Right lobe of liver (tissue), 4 donors: ENCODE results near the gene TRMT61A.

ENCODE experiments used
- POLR2A ChIP-seq: fragments of 450-650 bp; IDR thresholded peaks from one replicate; pipeline ENCODE4 v1.6.1; 2017; ENCODE audit warnings: antibody characterized with exemption, mild to moderate bottlenecking
- TF ChIP-seq, protein P1 (sequence below), 4 donors: fragments of 200-600 bp in 3 of 4; fragments of 450-650 bp in 1 of 4; IDR thresholded peaks; one replicate each; pipeline versions ENCODE4 v1.5.1 to v1.8.0; 2016 to 2022; ENCODE audit warnings: antibody characterized with exemption in 4 of 4, mild to moderate bottlenecking in 2 of 4
- donor health status: DM: no; HTN: no; CAD: no.
- donor health status: DM: no; HTN: no; CAD: no.
- donor health status: DM: no; HTN: yes; CAD: no.

DNA sequence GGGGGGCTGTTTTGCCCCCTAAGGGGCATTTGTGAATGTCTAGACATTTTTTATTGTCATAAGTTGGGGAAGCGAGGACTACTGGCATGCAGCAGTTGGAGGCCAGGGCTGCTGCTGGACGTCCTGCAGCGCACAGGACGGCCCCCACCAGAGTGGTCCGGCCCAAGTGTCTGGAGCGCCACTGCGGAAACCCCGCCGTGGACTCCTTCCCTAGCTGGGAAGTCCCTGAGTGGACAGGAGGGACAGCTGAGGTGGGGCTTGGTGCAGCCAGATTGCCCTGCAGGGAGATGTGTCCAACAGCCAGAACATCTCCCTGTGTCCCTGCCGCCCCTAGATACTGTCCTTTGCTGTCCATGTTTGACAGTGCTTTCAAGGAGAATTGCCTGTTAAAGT, 11.8 kb upstream of the TRMT61A start:
- TF ChIP-seq, protein P1, sequence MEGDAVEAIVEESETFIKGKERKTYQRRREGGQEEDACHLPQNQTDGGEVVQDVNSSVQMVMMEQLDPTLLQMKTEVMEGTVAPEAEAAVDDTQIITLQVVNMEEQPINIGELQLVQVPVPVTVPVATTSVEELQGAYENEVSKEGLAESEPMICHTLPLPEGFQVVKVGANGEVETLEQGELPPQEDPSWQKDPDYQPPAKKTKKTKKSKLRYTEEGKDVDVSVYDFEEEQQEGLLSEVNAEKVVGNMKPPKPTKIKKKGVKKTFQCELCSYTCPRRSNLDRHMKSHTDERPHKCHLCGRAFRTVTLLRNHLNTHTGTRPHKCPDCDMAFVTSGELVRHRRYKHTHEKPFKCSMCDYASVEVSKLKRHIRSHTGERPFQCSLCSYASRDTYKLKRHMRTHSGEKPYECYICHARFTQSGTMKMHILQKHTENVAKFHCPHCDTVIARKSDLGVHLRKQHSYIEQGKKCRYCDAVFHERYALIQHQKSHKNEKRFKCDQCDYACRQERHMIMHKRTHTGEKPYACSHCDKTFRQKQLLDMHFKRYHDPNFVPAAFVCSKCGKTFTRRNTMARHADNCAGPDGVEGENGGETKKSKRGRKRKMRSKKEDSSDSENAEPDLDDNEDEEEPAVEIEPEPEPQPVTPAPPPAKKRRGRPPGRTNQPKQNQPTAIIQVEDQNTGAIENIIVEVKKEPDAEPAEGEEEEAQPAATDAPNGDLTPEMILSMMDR (IDR thresholded peaks at IDR 0.05): no peak
- TF ChIP-seq POLR2A: no peak
